Ectodermal cell (in vitro differentiated cells): ENCODE measurements around the gene PRSS2.

Experiments
- H3K27ac ChIP-seq: 2 replicates; pipeline ENCODE4 v1.7.0; 2013; ENCODE audit warnings: mild to moderate bottlenecking, low read depth, low read length; ENCODE audit not compliant: insufficient read depth, poor library complexity, severe bottlenecking
- H3K27me3 ChIP-seq: 2 replicates; pipeline ENCODE4 v1.7.0; 2013; ENCODE audit warnings: mild to moderate bottlenecking, low read length; ENCODE audit not compliant: insufficient read depth, control insufficient read depth, poor library complexity, severe bottlenecking
- H3K36me3 ChIP-seq: one replicate; pipeline ENCODE4 v1.7.0; 2013; ENCODE audit warnings: low read length; ENCODE audit not compliant: control insufficient read depth, insufficient read depth
- H3K4me1 ChIP-seq: one replicate; pipeline ENCODE4 v1.7.0; 2013; ENCODE audit warnings: low read length; ENCODE audit not compliant: control insufficient read depth, insufficient read depth
- H3K4me3 ChIP-seq: 2 replicates; pipeline ENCODE4 v1.7.0; 2013; ENCODE audit warnings: low read depth, low read length, control low read depth; ENCODE audit not compliant: insufficient read depth
- H3K9me3 ChIP-seq: 2 replicates; pipeline ENCODE4 v1.7.0; 2013; ENCODE audit warnings: mild to moderate bottlenecking, low read length, moderate library complexity; ENCODE audit not compliant: control insufficient read depth
- WGBS, 2 experiments: methylation state at CpG; one replicate each; pipeline ENCODE4 v1.1.7; 2013; ENCODE audit warnings: missing lambda C conversion rate in 2 of 2; 5-methylcytosine and 5-hydroxymethylcytosine counted together

The PRSS2 gene

DNA sequence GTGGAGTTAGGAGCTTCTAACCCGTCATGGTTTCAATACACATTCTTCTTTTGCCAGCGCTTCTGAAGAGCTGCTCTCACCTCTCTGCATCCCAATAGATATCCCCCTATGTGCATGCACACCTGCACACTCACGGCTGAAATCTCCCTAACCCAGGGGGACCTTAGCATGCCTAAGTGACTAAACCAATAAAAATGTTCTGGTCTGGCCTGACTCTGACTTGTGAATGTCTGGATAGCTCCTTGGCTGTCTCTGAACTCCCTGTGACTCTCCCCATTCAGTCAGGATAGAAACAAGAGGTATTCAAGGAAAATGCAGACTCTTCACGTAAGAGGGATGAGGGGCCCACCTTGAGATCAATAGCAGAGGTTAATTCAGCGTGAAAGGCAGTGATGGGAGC is 22.4 kb downstream of the PRSS2 start:
- whole genome bisulfite sequencing, 2 experiments, result 85 to 91% methylated on average over 5 of the region's 5 CpGs
- H3K27ac ChIP-seq, result no peak overlapping the region
- H3K9me3 ChIP-seq, result no peaks in the 10 kb centered on the region
- H3K36me3 ChIP-seq, result no peaks in the 10 kb centered on the region
- H3K27me3 ChIP-seq, result peaks cover 44% of the 10 kb centered on the region
- H3K4me3 ChIP-seq, result no peak overlapping the region
- peaks cover 12% of the 10 kb centered on the region for H3K4me1 ChIP-seq

DNA sequence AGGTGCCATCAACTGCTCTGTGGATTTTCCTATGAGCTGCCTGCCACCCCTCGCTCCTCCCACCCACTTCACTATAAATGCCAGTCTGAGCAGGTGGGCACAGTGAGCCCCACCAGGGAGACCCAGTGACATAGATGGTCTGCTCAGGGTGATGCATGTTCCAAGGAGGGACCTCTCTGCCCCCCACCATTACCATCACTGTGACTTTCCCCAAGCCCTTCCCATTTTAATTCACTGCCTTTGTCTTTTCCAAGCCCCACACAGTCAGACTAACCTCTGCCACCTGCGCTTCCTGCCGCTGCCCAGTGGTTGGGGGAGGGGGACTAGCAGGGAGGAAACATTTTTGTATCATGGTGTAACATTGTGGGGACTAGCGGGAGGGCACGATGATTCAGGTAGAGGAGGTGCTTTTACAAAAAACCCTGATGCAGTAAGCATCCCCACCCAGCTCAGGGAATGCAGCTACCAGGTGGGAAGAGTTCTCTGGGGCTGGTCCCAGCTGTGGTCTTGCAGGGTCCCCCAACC is 24.6 kb downstream of the PRSS2 start:
- no peak overlapping the region for H3K4me3 ChIP-seq
- peaks cover 15% of the 10 kb centered on the region for H3K4me1 ChIP-seq
- no peaks in the 10 kb centered on the region for H3K36me3 ChIP-seq
- H3K9me3 ChIP-seq, result no peaks in the 10 kb centered on the region
- peaks cover 61% of the 10 kb centered on the region for H3K27me3 ChIP-seq
- no peak overlapping the region for H3K27ac ChIP-seq
- WGBS, 2 experiments, result 28 to 29% methylated on average over 5 of the region's 5 CpGs

DNA sequence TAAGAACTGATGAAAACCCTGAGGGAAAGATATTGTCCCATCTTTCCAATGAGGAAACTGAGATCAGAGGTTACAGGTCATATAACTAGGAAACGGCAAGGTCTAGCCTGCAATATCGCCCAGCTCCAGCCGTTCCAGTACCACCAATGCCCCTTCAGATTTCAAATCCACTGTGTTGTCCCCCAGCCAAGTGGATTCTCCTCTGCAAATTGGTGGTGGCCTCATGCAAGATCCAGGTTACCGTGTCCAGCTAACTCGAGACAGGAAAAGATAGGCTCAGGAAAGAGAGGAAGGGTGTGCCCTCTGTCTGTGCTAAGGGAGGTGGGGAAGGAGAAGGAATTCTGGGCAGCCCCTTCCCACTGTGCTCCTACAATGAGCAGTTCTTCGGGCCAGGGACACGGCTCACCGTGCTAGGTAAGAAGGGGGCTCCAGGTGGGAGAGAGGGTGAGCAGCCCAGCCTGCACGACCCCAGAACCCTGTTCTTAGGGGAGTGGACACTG is 25.3 kb downstream of the PRSS2 start:
- WGBS, 2 experiments, result 24 to 25% methylated on average over 9 of the region's 9 CpGs
- peaks cover 15% of the 10 kb centered on the region for H3K4me1 ChIP-seq
- H3K9me3 ChIP-seq, result no peaks in the 10 kb centered on the region
- H3K27ac ChIP-seq, result no peak overlapping the region
- peak overlapping the region; percentile 42 for H3K4me3 ChIP-seq
- H3K36me3 ChIP-seq, result no peaks in the 10 kb centered on the region
- peaks cover 61% of the 10 kb centered on the region for H3K27me3 ChIP-seq

DNA sequence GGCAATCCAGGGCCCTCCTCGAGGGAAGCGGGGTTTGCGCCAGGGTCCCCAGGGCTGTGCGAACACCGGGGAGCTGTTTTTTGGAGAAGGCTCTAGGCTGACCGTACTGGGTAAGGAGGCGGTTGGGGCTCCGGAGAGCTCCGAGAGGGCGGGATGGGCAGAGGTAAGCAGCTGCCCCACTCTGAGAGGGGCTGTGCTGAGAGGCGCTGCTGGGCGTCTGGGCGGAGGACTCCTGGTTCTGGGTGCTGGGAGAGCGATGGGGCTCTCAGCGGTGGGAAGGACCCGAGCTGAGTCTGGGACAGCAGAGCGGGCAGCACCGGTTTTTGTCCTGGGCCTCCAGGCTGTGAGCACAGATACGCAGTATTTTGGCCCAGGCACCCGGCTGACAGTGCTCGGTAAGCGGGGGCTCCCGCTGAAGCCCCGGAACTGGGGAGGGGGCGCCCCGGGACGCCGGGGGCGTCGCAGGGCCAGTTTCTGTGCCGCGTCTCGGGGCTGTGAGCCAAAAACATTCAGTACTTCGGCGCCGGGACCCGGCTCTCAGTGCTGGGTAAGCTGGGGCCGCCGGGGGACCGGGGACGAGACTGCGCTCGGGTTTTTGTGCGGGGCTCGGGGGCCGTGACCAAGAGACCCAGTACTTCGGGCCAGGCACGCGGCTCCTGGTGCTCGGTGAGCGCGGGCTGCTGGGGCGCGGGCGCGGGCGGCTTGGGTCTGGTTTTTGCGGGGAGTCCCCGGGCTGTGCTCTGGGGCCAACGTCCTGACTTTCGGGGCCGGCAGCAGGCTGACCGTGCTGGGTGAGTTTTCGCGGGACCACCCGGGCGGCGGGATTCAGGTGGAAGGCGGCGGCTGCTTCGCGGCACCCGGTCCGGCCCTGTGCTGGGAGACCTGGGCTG is 26.0 kb downstream of the PRSS2 start:
- Histone ChIP-seq H3K27me3 (peaks cover 61% of the 10 kb centered on the region), H3K27ac (no peak overlapping the region), H3K4me1 (peaks cover 15% of the 10 kb centered on the region), H3K36me3 (no peaks in the 10 kb centered on the region), H3K9me3 (no peaks in the 10 kb centered on the region), H3K4me3 (peak overlapping the region; percentile 42)
- WGBS, 2 experiments, result 2% methylated on average over 74 of the region's 74 CpGs

DNA sequence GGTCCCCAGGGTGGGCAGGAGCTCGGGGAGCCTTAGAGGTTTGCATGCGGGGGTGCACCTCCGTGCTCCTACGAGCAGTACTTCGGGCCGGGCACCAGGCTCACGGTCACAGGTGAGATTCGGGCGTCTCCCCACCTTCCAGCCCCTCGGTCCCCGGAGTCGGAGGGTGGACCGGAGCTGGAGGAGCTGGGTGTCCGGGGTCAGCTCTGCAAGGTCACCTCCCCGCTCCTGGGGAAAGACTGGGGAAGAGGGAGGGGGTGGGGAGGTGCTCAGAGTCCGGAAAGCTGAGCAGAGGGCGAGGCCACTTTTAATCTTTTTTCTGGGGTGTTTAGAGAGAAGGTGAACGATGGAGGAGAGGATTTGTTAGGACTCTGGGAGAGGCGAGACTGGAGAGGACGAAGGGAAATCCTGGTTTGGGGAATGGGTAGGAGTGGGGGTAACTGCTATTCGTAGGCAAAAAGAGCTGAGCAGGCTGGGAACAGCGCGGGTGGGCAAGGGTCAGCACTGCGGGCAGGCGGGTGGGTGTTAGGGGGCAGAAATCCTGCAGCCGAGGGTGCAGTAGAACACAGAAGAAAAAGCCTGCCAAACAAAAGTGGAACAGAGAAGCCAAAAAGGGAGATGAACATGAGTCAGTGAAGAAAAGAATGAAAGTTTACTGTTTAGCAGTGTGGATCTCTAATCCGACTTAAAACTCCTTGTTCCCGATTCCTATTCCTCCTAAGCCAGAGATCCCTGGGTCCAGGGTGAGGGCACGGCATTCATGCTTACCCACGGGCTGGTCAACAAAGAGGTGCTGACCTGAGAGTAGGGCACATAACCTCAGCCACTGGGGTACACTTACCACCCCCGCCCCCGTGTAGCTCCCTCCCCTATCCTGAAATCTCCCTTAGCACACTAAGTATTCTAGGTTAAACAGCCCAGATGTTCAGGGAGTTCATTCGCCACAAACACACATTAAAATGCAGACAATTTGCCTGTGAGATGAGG is 26.9 kb downstream of the PRSS2 start:
- Histone ChIP-seq H3K27ac (no peak overlapping the region), H3K36me3 (no peaks in the 10 kb centered on the region), H3K9me3 (no peaks in the 10 kb centered on the region), H3K27me3 (peaks cover 61% of the 10 kb centered on the region), H3K4me3 (peak overlapping the region; percentile 42), H3K4me1 (peaks cover 15% of the 10 kb centered on the region)
- 7 to 9% methylated on average over 33 of the region's 33 CpGs for WGBS, 2 experiments

DNA sequence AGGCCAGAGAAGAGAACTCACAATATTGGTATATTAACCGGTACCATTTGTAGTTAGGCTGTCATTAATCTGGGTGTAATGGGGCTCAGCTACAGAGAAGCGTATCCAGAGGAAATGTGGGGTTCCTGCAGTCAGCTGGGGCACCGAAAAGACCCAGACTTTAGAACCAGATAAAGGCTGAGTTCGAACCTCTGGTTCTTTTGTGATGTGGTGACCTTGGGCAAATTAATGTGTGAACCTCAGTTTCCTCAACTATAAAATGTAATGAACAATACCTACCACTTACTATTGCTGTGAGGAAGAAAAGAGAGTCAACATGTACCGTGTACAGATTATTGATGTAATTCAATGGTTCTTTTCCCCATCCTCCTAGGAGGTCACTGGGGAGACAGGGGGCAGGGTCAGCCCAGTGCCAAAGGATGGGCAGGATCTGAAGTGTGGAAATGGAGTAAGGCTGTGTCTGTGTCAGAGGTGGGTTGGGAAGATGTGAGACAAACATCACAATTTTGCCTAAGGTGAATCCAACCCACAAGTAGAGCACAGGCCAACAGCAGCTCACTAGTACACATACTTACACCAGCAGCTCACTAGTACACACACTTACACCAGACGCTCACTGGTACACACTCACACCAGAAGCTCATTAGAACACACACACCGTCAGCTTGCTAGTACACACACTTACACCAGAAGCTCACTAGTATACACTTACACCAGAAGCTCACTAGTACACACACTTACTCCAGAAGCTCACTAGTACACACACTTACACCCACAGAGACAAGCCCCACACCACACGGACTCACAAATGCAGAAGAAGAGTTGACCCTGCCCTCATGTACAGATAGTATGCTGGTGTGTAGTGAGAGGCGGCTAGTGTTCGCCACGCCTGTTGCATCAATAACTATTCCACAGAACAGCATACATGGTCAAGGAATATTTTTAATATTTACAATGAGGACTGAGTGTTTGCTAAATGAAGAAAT is 28.0 kb downstream of the PRSS2 start:
- Histone ChIP-seq H3K36me3 (no peaks in the 10 kb centered on the region), H3K27me3 (peaks cover 59% of the 10 kb centered on the region), H3K9me3 (no peaks in the 10 kb centered on the region), H3K4me3 (no peak overlapping the region), H3K4me1 (peaks cover 15% of the 10 kb centered on the region), H3K27ac (no peak overlapping the region)
- 84 to 86% methylated on average over 7 to 11 of the region's 11 CpGs for WGBS, 2 experiments

DNA sequence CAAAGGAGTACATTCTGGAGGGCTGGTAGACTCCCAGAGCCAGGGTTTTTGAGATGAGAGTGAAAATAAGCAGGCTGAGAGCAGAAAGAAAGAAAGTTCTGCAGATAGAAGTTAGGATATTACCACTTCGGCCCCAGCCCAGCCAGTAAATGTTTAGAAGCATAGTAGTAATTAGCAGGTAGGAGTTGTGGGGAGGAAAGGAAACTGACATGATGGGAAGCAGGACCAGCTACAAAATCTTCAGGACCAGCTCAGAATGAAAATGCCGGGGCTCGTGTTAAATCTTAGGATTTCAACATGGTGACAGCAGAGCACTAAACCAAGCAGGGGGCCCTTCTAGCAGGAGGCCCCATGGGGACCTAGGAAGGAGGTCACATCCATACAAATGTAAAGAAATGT is 28.7 kb downstream of the PRSS2 start:
- H3K36me3 ChIP-seq, result no peaks in the 10 kb centered on the region
- H3K27me3 ChIP-seq, result peaks cover 54% of the 10 kb centered on the region
- no peak overlapping the region for H3K4me3 ChIP-seq
- peaks cover 15% of the 10 kb centered on the region for H3K4me1 ChIP-seq
- H3K27ac ChIP-seq, result no peak overlapping the region
- no peaks in the 10 kb centered on the region for H3K9me3 ChIP-seq
- WGBS, 2 experiments, result 37 to 42% methylated on average over 3 of the region's 3 CpGs

DNA sequence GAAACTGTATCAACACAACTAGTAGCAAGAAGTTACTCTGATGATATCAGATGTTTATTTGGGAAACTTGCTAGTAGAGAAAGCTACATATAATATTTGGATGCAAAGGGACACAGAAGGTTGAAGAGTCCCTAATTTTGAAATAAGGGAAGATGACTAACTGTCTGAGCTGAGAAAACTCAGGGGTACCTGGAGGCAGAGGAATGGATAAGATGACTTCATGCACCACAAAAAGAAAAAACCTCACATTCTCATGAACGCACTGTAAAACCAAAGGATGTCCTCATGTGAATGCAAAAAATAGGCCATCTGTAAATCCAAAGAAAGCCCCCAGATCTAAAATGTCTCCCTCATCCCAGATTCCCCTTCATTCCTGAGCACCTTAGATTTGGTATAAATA is 29.3 kb downstream of the PRSS2 start:
- H3K9me3 ChIP-seq, result no peaks in the 10 kb centered on the region
- 92 to 100% methylated on average over 1 of the region's 1 CpG for whole genome bisulfite sequencing, 2 experiments
- no peak overlapping the region for H3K4me3 ChIP-seq
- no peak overlapping the region for H3K27ac ChIP-seq
- H3K4me1 ChIP-seq, result peaks cover 15% of the 10 kb centered on the region
- H3K27me3 ChIP-seq, result peaks cover 47% of the 10 kb centered on the region
- no peaks in the 10 kb centered on the region for H3K36me3 ChIP-seq

DNA sequence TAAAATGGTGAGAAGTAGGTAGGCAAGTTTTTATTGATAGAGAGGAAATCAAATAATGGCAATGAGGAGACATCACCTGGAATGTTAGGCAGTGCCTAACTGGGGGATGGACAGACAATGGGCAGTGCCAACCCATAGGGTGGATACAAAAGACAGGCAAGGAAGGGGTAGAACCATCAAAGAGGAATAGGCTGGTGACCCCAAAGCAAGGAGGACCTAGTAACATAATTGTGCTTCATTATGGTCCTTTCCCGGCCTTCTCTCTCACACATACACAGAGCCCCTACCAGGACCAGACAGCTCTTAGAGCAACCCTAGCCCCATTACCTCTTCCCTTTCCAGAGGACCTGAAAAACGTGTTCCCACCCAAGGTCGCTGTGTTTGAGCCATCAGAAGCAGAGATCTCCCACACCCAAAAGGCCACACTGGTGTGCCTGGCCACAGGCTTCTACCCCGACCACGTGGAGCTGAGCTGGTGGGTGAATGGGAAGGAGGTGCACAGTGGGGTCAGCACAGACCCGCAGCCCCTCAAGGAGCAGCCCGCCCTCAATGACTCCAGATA is 30.0 kb downstream of the PRSS2 start:
- Histone ChIP-seq H3K9me3 (no peaks in the 10 kb centered on the region), H3K27me3 (peaks cover 40% of the 10 kb centered on the region), H3K27ac (no peak overlapping the region), H3K36me3 (no peaks in the 10 kb centered on the region), H3K4me1 (peaks cover 15% of the 10 kb centered on the region), H3K4me3 (no peak overlapping the region)
- WGBS, 2 experiments, result 90 to 93% methylated on average over 5 to 6 of the region's 7 CpGs
